Naive thymus-derived CD4-positive, alpha-beta T cell (primary cell): ENCODE results near the gene PLS3. TPM values are rescaled to one million over a fixed set of nuclear protein-coding genes. Genes with fewer than 3 reads are reported as not detected.

Experiments used
- ATAC-seq: fragments of 150-1000 bp; cut with Tn5 transposase; 2 replicates; pipeline ENCODE4 v1.10.0; 2021; ENCODE audit warnings: mild to moderate bottlenecking, moderate library complexity
- CTCF ChIA-PET: fragments of 350-600 bp; sonication (Branson Sonifier 250); formaldehyde crosslinking; loops from one replicate; lab custom pipeline; 2021; ENCODE audit warnings: antibody characterized with exemption; lab: Charles Lee
- POLR2A ChIA-PET: fragments of 350-600 bp; sonication (Branson Sonifier 250); formaldehyde crosslinking; loops from one replicate; lab custom pipeline; 2021; ENCODE audit warnings: antibody characterized with exemption, inconsistent platforms; lab: Charles Lee
- DNase-seq, 9 donors: peaks; one replicate each; pipeline versions ENCODE4 v3.0.0 to v3.0.0-alpha.2; 2020 to 2022; ENCODE audit warnings: mixed read lengths in 1 of 9
- H3K27ac ChIP-seq: one replicate; pipeline ENCODE4 v1.7.0; 2013; ENCODE audit warnings: mild to moderate bottlenecking, low read depth, low read length, moderate library complexity
- H3K27me3 ChIP-seq, 2 donors: one replicate each; pipeline ENCODE4 v1.7.0; 2013; ENCODE audit warnings: low read length in 2 of 2, mild to moderate bottlenecking in 2 of 2, moderate library complexity in 2 of 2; ENCODE audit not compliant: control insufficient read depth in 2 of 2, insufficient read depth in 2 of 2
- H3K36me3 ChIP-seq, 3 experiments: 1 replicate in 2 of 3; 2 replicates in 1 of 3; pipeline ENCODE4 v1.7.0; 2013; ENCODE audit warnings: low read length in 3 of 3, mild to moderate bottlenecking in 3 of 3, moderate library complexity in 1 of 3; ENCODE audit not compliant: insufficient read depth in 3 of 3, control insufficient read depth in 2 of 3
- H3K4me1 ChIP-seq, 2 donors: one replicate each; pipeline ENCODE4 v1.7.0; 2013; ENCODE audit warnings: low read length in 2 of 2, mild to moderate bottlenecking in 2 of 2, moderate library complexity in 1 of 2; ENCODE audit not compliant: control insufficient read depth in 2 of 2, insufficient read depth in 2 of 2
- H3K4me3 ChIP-seq: 2 replicates; pipeline ENCODE4 v1.7.0; 2013; ENCODE audit warnings: mild to moderate bottlenecking, low read length
- H3K9me3 ChIP-seq, 3 experiments: 1 replicate in 2 of 3; 2 replicates in 1 of 3; pipeline ENCODE4 v1.7.0; 2013; ENCODE audit warnings: low read length in 3 of 3; ENCODE audit not compliant: control insufficient read depth in 2 of 3
- H3K27ac Mint-ChIP-seq, 9 donors: one replicate each; pipeline ENCODE4 v1.8.0; 2020 to 2022; ENCODE audit warnings: mixed read lengths in 9 of 9, mild to moderate bottlenecking in 8 of 9, moderate library complexity in 5 of 9, inconsistent platforms in 2 of 9
- H3K27me3 Mint-ChIP-seq, 5 donors: one replicate each; pipeline ENCODE4 v1.8.0; 2021 to 2022; ENCODE audit warnings: mixed read lengths in 5 of 5, mild to moderate bottlenecking in 1 of 5
- H3K36me3 Mint-ChIP-seq, 5 donors: one replicate each; pipeline ENCODE4 v1.8.0; 2020 to 2022; ENCODE audit warnings: mixed read lengths in 5 of 5, mild to moderate bottlenecking in 3 of 5, inconsistent platforms in 1 of 5
- H3K4me1 Mint-ChIP-seq, 7 donors: one replicate each; pipeline ENCODE4 v1.8.0; 2020 to 2022; ENCODE audit warnings: mixed read lengths in 7 of 7, mild to moderate bottlenecking in 3 of 7, inconsistent platforms in 1 of 7
- H3K4me3 Mint-ChIP-seq, 10 donors: one replicate each; pipeline ENCODE4 v1.8.0; 2020 to 2022; ENCODE audit warnings: mild to moderate bottlenecking in 10 of 10, mixed read lengths in 10 of 10, moderate library complexity in 6 of 10, inconsistent platforms in 2 of 10
- H3K9me3 Mint-ChIP-seq, 11 donors: one replicate each; pipeline ENCODE4 v1.8.0; 2020 to 2022; ENCODE audit warnings: mixed read lengths in 11 of 11, mild to moderate bottlenecking in 4 of 11, inconsistent platforms in 1 of 11, moderate library complexity in 1 of 11
- intact Hi-C, 2 donors: fragments of 100-400 bp; cut with micrococcal nuclease; formaldehyde crosslinking; loops; one replicate each; pipeline ENCODE4 v1.15.1; 2023
- polyA plus RNA-seq, 2 donors: library from polyadenylated mRNA; unstranded; fragments of 300-500 nt; fragmentation: Illumina TruSeq; gene quantifications; one replicate each; pipeline ENCODE4 v1.2.3, GENCODE V29; 2021
- total RNA-seq, 6 experiments: library from RNA in 5 of 6; stranded (reverse) in 5 of 6; gene quantifications; 1 replicate in 5 of 6; 2 replicates in 1 of 6; pipeline ENCODE4 v1.2.3 and lab custom pipeline; 2021 to 2026

PLS3 gene
- total and polyA plus RNA-seq, 7 experiments from 2014 or later = 0.16 to 2.4 (median 0.27) TPM; not detected in 4

GRCh38 chrX:115549008-115549407 lies 12.0 kb upstream of the PLS3 start:
- Histone ChIP-seq H3K36me3 (no peaks in the 10 kb centered on the region), H3K4me3 (no peak overlapping the region), H3K27ac (no peak overlapping the region), H3K4me1 (no peaks in the 10 kb centered on the region), H3K9me3 (no peaks in the 10 kb centered on the region), H3K27me3 (no peaks in the 10 kb centered on the region)
- intact Hi-C loops = no loop called here
- Mint-ChIP-seq H3K4me1 (no peaks in the 10 kb centered on the region), H3K4me3 (no peak overlapping the region), H3K27me3 (peaks cover 0 to 4% (median 0%) of the 10 kb centered on the region in 5 donors), H3K27ac (no peak overlapping the region), H3K9me3 (peaks cover 0 to 1% (median 0%) of the 10 kb centered on the region in 11 donors), H3K36me3 (no peaks in the 10 kb centered on the region)
- no peak for DNase-seq
- ChIA-PET POLR2A (no interaction called here), CTCF (no interaction called here)
- no peak for ATAC-seq

- ATAC-seq = no peak
- no peak overlapping the region for H3K4me3 Mint-ChIP-seq
- Histone ChIP-seq H3K27ac (no peak overlapping the region), H3K36me3 (no peaks in the 10 kb centered on the region), H3K9me3 (no peaks in the 10 kb centered on the region), H3K4me1 (no peaks in the 10 kb centered on the region), H3K27me3 (no peaks in the 10 kb centered on the region), H3K4me3 (no peak overlapping the region)
- peaks cover 0 to 2% (median 0%) of the 10 kb centered on the region in 11 donors for H3K9me3 Mint-ChIP-seq
- H3K27ac Mint-ChIP-seq = no peak overlapping the region
- ChIA-PET POLR2A (no interaction called here), CTCF (no interaction called here)
- no peaks in the 10 kb centered on the region for H3K36me3 Mint-ChIP-seq
- no peak for DNase-seq
- H3K27me3 Mint-ChIP-seq = peaks cover 0 to 7% (median 3%) of the 10 kb centered on the region in 5 donors
- intact Hi-C loops = no loop called here
- H3K4me1 Mint-ChIP-seq = no peaks in the 10 kb centered on the region
These were observed 7.8 kb upstream of the PLS3 start for GRCh38 chrX:115553171-115553570.

- peaks cover 9 to 34% (median 16%) of the 10 kb centered on the region in 5 donors for H3K27me3 Mint-ChIP-seq
- Histone ChIP-seq H3K9me3 (no peaks in the 10 kb centered on the region), H3K27me3 (peaks cover 0 to 4% of the 10 kb centered on the region in 2 donors), H3K36me3 (no peaks in the 10 kb centered on the region), H3K27ac (no peak overlapping the region), H3K4me1 (no peaks in the 10 kb centered on the region), H3K4me3 (no peak overlapping the region)
- no peaks in the 10 kb centered on the region for H3K36me3 Mint-ChIP-seq
- H3K4me1 Mint-ChIP-seq = peaks cover 0 to 6% (median 0%) of the 10 kb centered on the region in 7 donors
- H3K27ac Mint-ChIP-seq = no peak overlapping the region
- DNase-seq = no peak
- no peak for ATAC-seq
- ChIA-PET CTCF (interaction anchor here (0.6 kb wide), 1 partner anchor 27 kb away, joined by 3 read pairs; no protein-coding TSS in a partner anchor), POLR2A (no interaction called here)
- intact Hi-C loops = no loop called here
- H3K9me3 Mint-ChIP-seq = peaks cover 0 to 2% (median 0%) of the 10 kb centered on the region in 11 donors
- no peak overlapping the region for H3K4me3 Mint-ChIP-seq
These were observed 1.3 kb upstream of the PLS3 start for GRCh38 chrX:115559672-115560071.

GRCh38 chrX:115560211-115560977 lies 580 bp upstream of the PLS3 start:
- peaks cover 0 to 6% (median 0%) of the 10 kb centered on the region in 7 donors for H3K4me1 Mint-ChIP-seq
- peaks cover 0 to 2% (median 0%) of the 10 kb centered on the region in 11 donors for H3K9me3 Mint-ChIP-seq
- no peak overlapping the region for H3K27ac Mint-ChIP-seq
- no peaks in the 10 kb centered on the region for H3K36me3 ChIP-seq
- ATAC-seq = no peak
- no peaks in the 10 kb centered on the region for H3K36me3 Mint-ChIP-seq
- DNase-seq = no peak
- H3K9me3 ChIP-seq = no peaks in the 10 kb centered on the region
- peaks cover 0 to 4% of the 10 kb centered on the region in 2 donors for H3K27me3 ChIP-seq
- H3K4me1 ChIP-seq = no peaks in the 10 kb centered on the region
- H3K4me3 ChIP-seq = no peak overlapping the region
- H3K4me3 Mint-ChIP-seq = peak overlapping the region in 3 of 10 donors; percentile 37 to 78 (median 76)
- POLR2A ChIA-PET = no interaction called here
- intact Hi-C loops = no loop called here
- CTCF ChIA-PET = no interaction called here
- peaks cover 9 to 34% (median 16%) of the 10 kb centered on the region in 5 donors for H3K27me3 Mint-ChIP-seq
- H3K27ac ChIP-seq = no peak overlapping the region

GRCh38 chrX:115561605-115562479 lies 868 bp downstream of the PLS3 start:
- POLR2A ChIA-PET = no interaction called here
- Mint-ChIP-seq H3K27ac (no peak overlapping the region), H3K4me1 (peaks cover 0 to 6% (median 0%) of the 10 kb centered on the region in 7 donors), H3K9me3 (peaks cover 0 to 1% (median 0%) of the 10 kb centered on the region in 11 donors), H3K36me3 (no peaks in the 10 kb centered on the region), H3K27me3 (peaks cover 9 to 34% (median 16%) of the 10 kb centered on the region in 5 donors), H3K4me3 (peak overlapping the region in 6 of 10 donors; percentile 42 to 78 (median 67))
- peaks cover 0 to 4% of the 10 kb centered on the region in 2 donors for H3K27me3 ChIP-seq
- no peak overlapping the region for H3K27ac ChIP-seq
- H3K4me1 ChIP-seq = no peaks in the 10 kb centered on the region
- H3K36me3 ChIP-seq = no peaks in the 10 kb centered on the region
- intact Hi-C loops = no loop called here
- CTCF ChIA-PET = no interaction called here
- H3K9me3 ChIP-seq = no peaks in the 10 kb centered on the region
- DNase-seq = peak in 1 of 9 donors; percentile 21
- no peak overlapping the region for H3K4me3 ChIP-seq
- no peak for ATAC-seq

GRCh38 chrX:115562480-115562847 lies 1.5 kb downstream of the PLS3 start:
- H3K27me3 ChIP-seq = peaks cover 0 to 4% of the 10 kb centered on the region in 2 donors
- H3K36me3 ChIP-seq = no peaks in the 10 kb centered on the region
- DNase-seq (no peak), ATAC-seq (no peak)
- H3K27ac Mint-ChIP-seq = no peak overlapping the region
- intact Hi-C loops = no loop called here
- H3K4me3 Mint-ChIP-seq = peak overlapping the region in 3 of 10 donors; percentile 42 to 78 (median 58)
- H3K27me3 Mint-ChIP-seq = peaks cover 9 to 34% (median 16%) of the 10 kb centered on the region in 5 donors
- no peak overlapping the region for H3K4me3 ChIP-seq
- no peaks in the 10 kb centered on the region for H3K4me1 ChIP-seq
- no peak overlapping the region for H3K27ac ChIP-seq
- H3K36me3 Mint-ChIP-seq = no peaks in the 10 kb centered on the region
- no peaks in the 10 kb centered on the region for H3K9me3 ChIP-seq
- H3K9me3 Mint-ChIP-seq = peaks cover 0 to 1% (median 0%) of the 10 kb centered on the region in 11 donors
- H3K4me1 Mint-ChIP-seq = peaks cover 0 to 6% (median 0%) of the 10 kb centered on the region in 7 donors
- POLR2A ChIA-PET = no interaction called here
- CTCF ChIA-PET = no interaction called here
